ENCODE measurements around the gene KLHL18. TPM values are rescaled to one million over a fixed set of nuclear protein-coding genes. Genes with fewer than 3 reads are reported as not detected.
"Not testable (repeated sequence)": the region's sequence is repeated elsewhere in the genome, so short reads cannot be mapped to it uniquely, and the experiment has no call there.

Gene KLHL18
- total RNA-seq, 1 donor from 2014 or later: 30.2 TPM

- Histone ChIP-seq H3K27me3 (ENCODE audit: low read depth) (no peaks in the 10 kb centered on the region), H3K27ac (no peak overlapping the region), H3K36me3 (peaks cover 24% of the 10 kb centered on the region), H3K4me1 (peaks cover 17% of the 10 kb centered on the region), H3K4me3 (no peak overlapping the region), H3K9me3 (no peaks in the 10 kb centered on the region)
- ATAC-seq (no peak), DNase-seq (no peak)
- intact Hi-C loops (cut with DNase I): no loop called here
- TF ChIP-seq, protein P1, sequence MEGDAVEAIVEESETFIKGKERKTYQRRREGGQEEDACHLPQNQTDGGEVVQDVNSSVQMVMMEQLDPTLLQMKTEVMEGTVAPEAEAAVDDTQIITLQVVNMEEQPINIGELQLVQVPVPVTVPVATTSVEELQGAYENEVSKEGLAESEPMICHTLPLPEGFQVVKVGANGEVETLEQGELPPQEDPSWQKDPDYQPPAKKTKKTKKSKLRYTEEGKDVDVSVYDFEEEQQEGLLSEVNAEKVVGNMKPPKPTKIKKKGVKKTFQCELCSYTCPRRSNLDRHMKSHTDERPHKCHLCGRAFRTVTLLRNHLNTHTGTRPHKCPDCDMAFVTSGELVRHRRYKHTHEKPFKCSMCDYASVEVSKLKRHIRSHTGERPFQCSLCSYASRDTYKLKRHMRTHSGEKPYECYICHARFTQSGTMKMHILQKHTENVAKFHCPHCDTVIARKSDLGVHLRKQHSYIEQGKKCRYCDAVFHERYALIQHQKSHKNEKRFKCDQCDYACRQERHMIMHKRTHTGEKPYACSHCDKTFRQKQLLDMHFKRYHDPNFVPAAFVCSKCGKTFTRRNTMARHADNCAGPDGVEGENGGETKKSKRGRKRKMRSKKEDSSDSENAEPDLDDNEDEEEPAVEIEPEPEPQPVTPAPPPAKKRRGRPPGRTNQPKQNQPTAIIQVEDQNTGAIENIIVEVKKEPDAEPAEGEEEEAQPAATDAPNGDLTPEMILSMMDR (IDR thresholded peaks at IDR 0.05): no peak
These were observed 8.5 kb downstream of the KLHL18 start for GRCh38 chr3:47291158-47291753.

GRCh38 chr3:47291754-47292420, 9.1 kb downstream of the KLHL18 start:
- H3K9me3 ChIP-seq; H3K27ac ChIP-seq; intact Hi-C loops (cut with DNase I); H3K4me3 ChIP-seq; DNase-seq; H3K27me3 ChIP-seq (ENCODE audit: low read depth); ATAC-seq: not testable (repeated sequence)
- H3K4me1 ChIP-seq: peaks cover 17% of the 10 kb centered on the region
- H3K36me3 ChIP-seq: peaks cover 24% of the 10 kb centered on the region

- Histone ChIP-seq H3K36me3 (peaks cover 9% of the 10 kb centered on the region), H3K4me3 (no peak overlapping the region), H3K9me3 (no peaks in the 10 kb centered on the region), H3K27me3 (ENCODE audit: low read depth) (no peaks in the 10 kb centered on the region), H3K4me1 (peaks cover 13% of the 10 kb centered on the region), H3K27ac (no peak overlapping the region)
- TF ChIP-seq, protein P1 (IDR thresholded peaks at IDR 0.05): no peak
- DNase-seq (no peak), ATAC-seq (no peak)
- intact Hi-C loops (cut with DNase I): no loop called here
These were observed 11.1 kb downstream of the KLHL18 start for GRCh38 chr3:47293822-47294221.

DNA sequence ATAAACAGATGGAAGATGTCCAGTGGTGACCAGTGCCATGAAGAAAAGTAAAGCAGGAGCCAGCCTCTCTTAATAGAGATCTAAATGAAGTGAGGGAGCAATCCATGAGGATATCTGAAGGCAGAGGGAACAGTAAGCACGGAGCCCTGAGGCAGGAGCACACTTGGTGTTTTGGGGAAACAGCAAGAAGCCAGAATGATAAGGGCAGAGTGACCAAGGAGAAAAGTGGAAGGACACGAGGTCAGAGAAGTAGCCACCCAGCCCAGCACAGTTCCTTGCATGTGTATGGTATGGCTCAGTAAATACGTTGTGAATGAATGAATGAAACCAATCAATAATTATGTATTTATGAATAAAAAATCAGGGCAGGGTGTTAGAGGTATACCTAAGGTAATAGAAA, 11.6 kb downstream of the KLHL18 start:
- intact Hi-C loops (cut with DNase I): no loop called here
- no peak overlapping the region for H3K27ac ChIP-seq
- TF ChIP-seq, protein P1 (IDR thresholded peaks at IDR 0.05): no peak
- ATAC-seq (no peak), DNase-seq (no peak)
- peaks cover 9% of the 10 kb centered on the region for H3K36me3 ChIP-seq
- no peak overlapping the region for H3K4me3 ChIP-seq
- H3K9me3 ChIP-seq: no peaks in the 10 kb centered on the region
- peaks cover 13% of the 10 kb centered on the region for H3K4me1 ChIP-seq
- no peaks in the 10 kb centered on the region for H3K27me3 ChIP-seq (ENCODE audit: low read depth)

DNA sequence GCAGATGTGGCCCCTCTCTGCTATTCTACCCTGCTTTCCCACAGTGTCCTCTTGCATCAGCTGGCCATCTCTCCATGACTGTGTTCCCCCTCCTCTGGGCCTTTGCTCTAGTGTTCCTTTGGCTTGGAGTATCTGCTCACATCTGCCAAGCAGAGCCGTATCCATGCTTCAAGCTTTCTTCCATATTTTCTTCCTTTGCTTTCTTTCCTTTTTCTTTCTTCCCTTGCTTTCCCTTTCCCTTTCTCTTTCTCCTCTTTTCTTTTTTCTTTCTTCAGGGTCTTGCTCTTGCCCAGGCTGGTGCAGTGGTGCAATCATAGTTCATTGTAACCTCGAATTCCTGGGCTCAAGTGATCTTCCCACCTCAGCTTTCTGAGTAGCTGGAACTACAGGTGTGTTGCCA, 12.6 kb downstream of the KLHL18 start:
- intact Hi-C loops (cut with DNase I): no loop called here
- no peak overlapping the region for H3K27ac ChIP-seq
- TF ChIP-seq, protein P1 (IDR thresholded peaks at IDR 0.05): no peak
- ATAC-seq (no peak), DNase-seq (no peak)
- peaks cover 13% of the 10 kb centered on the region for H3K4me1 ChIP-seq
- no peak overlapping the region for H3K4me3 ChIP-seq
- no peaks in the 10 kb centered on the region for H3K9me3 ChIP-seq
- peaks cover 4% of the 10 kb centered on the region for H3K36me3 ChIP-seq
- H3K27me3 ChIP-seq (ENCODE audit: low read depth): no peaks in the 10 kb centered on the region

DNA sequence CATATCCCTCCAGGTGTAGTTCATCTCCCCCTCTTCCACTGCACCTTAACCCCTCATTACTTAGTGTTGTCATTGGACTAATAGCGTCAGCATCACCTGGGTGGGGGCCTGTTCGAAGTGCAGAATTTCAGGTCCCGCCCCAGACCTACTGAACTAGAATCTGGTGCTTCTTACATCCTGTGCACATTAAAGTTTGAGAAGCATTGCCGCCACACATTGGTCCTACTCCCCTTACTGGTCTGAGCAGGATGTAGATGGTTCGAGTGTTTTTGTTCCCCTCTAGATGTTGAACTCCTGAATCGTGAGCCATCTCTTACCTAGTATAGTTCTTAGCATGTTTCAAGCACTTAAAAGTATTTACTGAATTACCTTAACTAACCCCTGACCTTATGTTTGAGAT, 13.2 kb downstream of the KLHL18 start:
- H3K4me3 ChIP-seq: no peak overlapping the region
- DNase-seq (no peak), ATAC-seq (no peak)
- H3K4me1 ChIP-seq: peaks cover 13% of the 10 kb centered on the region
- no peaks in the 10 kb centered on the region for H3K27me3 ChIP-seq (ENCODE audit: low read depth)
- peaks cover 2% of the 10 kb centered on the region for H3K36me3 ChIP-seq
- TF ChIP-seq, protein P1 (IDR thresholded peaks at IDR 0.05): no peak
- no peaks in the 10 kb centered on the region for H3K9me3 ChIP-seq
- intact Hi-C loops (cut with DNase I): no loop called here
- no peak overlapping the region for H3K27ac ChIP-seq
